Activated naive CD8-positive, alpha-beta T cell treated with anti-CD3 and anti-CD28 coated beads for 36 hours (primary cell): Measurements from ENCODE around the gene TMEM61. TPM values are rescaled to one million over a fixed set of nuclear protein-coding genes. Genes with fewer than 3 reads are reported as not detected.
"Not testable (repeated sequence)": the region's sequence is repeated elsewhere in the genome, so short reads cannot be mapped to it uniquely, and the experiment has no call there.

Source experiments
- DNase-seq: peaks from one replicate; pipeline ENCODE4 v3.0.0; 2021
- H3K27ac Mint-ChIP-seq: one replicate; pipeline ENCODE4 v1.8.0; 2022; ENCODE audit warnings: mild to moderate bottlenecking, moderate library complexity, mixed read lengths
- H3K27me3 Mint-ChIP-seq: one replicate; pipeline ENCODE4 v1.8.0; 2022; ENCODE audit warnings: mild to moderate bottlenecking, mixed read lengths
- H3K36me3 Mint-ChIP-seq: one replicate; pipeline ENCODE4 v1.8.0; 2021; ENCODE audit warnings: mild to moderate bottlenecking, mixed read lengths
- H3K4me1 Mint-ChIP-seq: one replicate; pipeline ENCODE4 v1.8.0; 2021; ENCODE audit warnings: mixed read lengths
- H3K4me3 Mint-ChIP-seq: one replicate; pipeline ENCODE4 v1.8.0; 2022; ENCODE audit warnings: mild to moderate bottlenecking, moderate library complexity, mixed read lengths
- H3K9me3 Mint-ChIP-seq: one replicate; pipeline ENCODE4 v1.8.0; 2022; ENCODE audit warnings: mixed read lengths
- total RNA-seq, 2 experiments: library from RNA; stranded (reverse); gene quantifications; one replicate each; pipeline ENCODE4 v1.2.3, GENCODE V29; 2021

The TMEM61 gene
- not detected for total RNA-seq

GRCh38 chr1:54980528-54981241 is at the start of gene TMEM61:
TSS of gene TMEM61 (plus strand) at chr1:54980628. CDS start at chr1:54981066, 438 bp downstream.
- no peaks in the 10 kb centered on the region for H3K4me1 Mint-ChIP-seq
- no peaks in the 10 kb centered on the region for H3K9me3 Mint-ChIP-seq
- DNase-seq, result no peak
- H3K27me3 Mint-ChIP-seq, result peaks cover 35% of the 10 kb centered on the region
- H3K36me3 Mint-ChIP-seq, result no peaks in the 10 kb centered on the region
- H3K27ac Mint-ChIP-seq, result no peak within 1 kb of the TSS
- no peak within 1 kb of the TSS for H3K4me3 Mint-ChIP-seq

DNA sequence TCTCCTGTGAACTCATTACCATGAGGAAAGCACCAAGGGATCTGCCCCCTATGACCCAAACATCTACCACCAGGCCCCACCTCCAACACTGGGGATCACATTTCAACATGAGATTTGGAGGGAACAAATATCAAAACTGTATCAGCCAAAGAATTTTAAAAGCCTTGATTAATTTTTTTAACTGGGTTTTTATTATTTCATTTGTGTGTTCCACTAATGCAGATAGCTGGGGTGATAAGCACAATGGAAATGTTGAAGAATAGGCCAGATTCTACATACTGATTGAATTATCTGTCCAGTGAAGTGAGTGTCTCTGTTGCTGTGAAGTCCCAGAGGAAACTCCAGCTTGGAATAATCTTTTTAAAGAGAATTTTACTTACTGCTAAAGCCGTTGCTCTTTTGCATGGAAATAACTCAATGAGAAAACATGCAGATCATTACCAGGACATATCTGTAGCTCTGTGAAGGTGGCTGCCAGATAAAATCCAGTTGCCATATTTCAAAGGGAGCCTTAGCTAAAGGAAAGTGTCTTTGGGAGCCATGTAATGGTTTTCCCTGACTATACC is 49.1 kb upstream of the TMEM61 start:
- peaks cover 20% of the 10 kb centered on the region for H3K27me3 Mint-ChIP-seq
- H3K4me3 Mint-ChIP-seq, result no peak overlapping the region
- no peaks in the 10 kb centered on the region for H3K36me3 Mint-ChIP-seq
- no peak for DNase-seq
- no peak overlapping the region for H3K27ac Mint-ChIP-seq
- H3K4me1 Mint-ChIP-seq, result no peaks in the 10 kb centered on the region
- H3K9me3 Mint-ChIP-seq, result peaks cover 7% of the 10 kb centered on the region

GRCh38 chr1:54934081-54934480 is 46.3 kb upstream of the TMEM61 start:
- DNase-seq, H3K4me1 Mint-ChIP-seq, H3K4me3 Mint-ChIP-seq, H3K9me3 Mint-ChIP-seq, H3K36me3 Mint-ChIP-seq, H3K27ac Mint-ChIP-seq: not testable (repeated sequence)
- H3K27me3 Mint-ChIP-seq, result peaks cover 29% of the 10 kb centered on the region

DNA sequence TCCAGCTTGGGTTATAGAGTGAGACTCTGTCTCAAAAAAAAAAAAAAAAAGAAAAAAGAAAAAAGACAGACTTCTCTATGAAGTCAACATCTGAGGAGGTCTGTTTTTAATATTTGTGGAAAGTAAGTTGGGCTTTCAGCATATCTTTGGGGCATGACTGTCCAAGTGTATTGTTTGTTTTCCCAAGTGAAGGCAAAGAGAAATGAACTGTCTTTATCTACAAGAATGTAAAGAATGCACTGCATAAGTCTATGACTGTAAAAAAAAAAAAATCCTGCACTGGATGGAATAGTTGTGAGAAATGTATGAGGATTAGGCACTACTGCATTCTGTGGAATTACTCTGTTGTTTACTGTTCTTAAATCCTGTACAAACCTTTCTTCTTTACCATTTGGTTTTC is 45.6 kb upstream of the TMEM61 start:
- Mint-ChIP-seq H3K9me3 (peaks cover 7% of the 10 kb centered on the region), H3K27me3 (peaks cover 29% of the 10 kb centered on the region)

DNA sequence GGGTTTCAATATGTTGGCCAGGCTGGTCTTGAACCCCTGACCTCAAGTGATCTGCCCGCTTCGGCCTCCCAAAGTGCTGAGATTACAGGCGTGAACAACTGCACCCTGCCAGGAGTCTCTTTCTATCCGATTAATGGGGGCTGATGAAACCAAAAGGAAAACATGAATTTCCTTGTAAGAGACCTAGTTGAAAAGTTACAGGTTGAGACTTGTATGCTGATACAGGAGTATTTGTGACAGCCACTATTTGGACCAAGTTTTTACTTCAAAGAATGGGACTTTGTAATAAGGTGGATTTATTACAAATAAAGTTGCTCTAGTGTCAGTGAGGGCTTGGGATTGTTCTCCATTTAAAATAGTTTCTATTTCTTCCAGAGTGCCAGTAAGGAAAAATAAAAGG is 43.6 kb upstream of the TMEM61 start:
- Mint-ChIP-seq H3K4me3 (no peak overlapping the region), H3K27ac (no peak overlapping the region), H3K36me3 (no peaks in the 10 kb centered on the region), H3K27me3 (peaks cover 29% of the 10 kb centered on the region), H3K9me3 (peaks cover 4% of the 10 kb centered on the region), H3K4me1 (peaks cover 11% of the 10 kb centered on the region)
- DNase-seq, result no peak

More for the DNA sequence above, 45.6 kb upstream of the TMEM61 start:
- DNase-seq, result no peak
- Mint-ChIP-seq H3K4me3 (no peak overlapping the region), H3K36me3 (no peaks in the 10 kb centered on the region), H3K27ac (no peak overlapping the region), H3K4me1 (peaks cover 10% of the 10 kb centered on the region)

GRCh38 chr1:54937469-54937868 is 43.0 kb upstream of the TMEM61 start:
- peaks cover 11% of the 10 kb centered on the region for H3K4me1 Mint-ChIP-seq
- H3K9me3 Mint-ChIP-seq, result peaks cover 4% of the 10 kb centered on the region
- no peak for DNase-seq
- H3K4me3 Mint-ChIP-seq, result no peak overlapping the region
- H3K36me3 Mint-ChIP-seq, result no peaks in the 10 kb centered on the region
- peaks cover 28% of the 10 kb centered on the region for H3K27me3 Mint-ChIP-seq
- no peak overlapping the region for H3K27ac Mint-ChIP-seq

DNA sequence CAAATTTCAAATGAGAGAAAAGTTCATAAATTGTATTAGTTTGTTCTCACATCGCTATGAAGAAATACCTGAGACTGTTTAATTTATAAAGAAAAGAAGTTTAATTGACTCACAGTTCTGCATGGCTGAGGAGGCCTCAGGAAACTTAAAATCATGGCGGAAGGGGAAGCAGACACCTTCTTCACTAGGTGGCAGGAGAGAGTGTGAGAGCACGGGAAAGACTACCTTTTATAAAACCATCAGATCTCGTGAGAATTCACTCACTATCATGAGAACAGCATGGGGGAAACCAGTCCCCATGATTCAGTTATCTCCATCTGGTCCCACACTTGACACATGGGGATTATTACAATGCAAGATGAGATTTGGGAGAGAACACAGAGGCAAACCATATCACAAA is 41.5 kb upstream of the TMEM61 start:
- H3K4me1 Mint-ChIP-seq, result peaks cover 11% of the 10 kb centered on the region
- H3K4me3 Mint-ChIP-seq, H3K36me3 Mint-ChIP-seq, DNase-seq, H3K9me3 Mint-ChIP-seq, H3K27ac Mint-ChIP-seq: not testable (repeated sequence)
- H3K27me3 Mint-ChIP-seq, result peaks cover 21% of the 10 kb centered on the region

- H3K27ac Mint-ChIP-seq, result no peak overlapping the region
- no peaks in the 10 kb centered on the region for H3K36me3 Mint-ChIP-seq
- no peak for DNase-seq
- H3K9me3 Mint-ChIP-seq, result no peaks in the 10 kb centered on the region
- H3K4me3 Mint-ChIP-seq, result no peak overlapping the region
- H3K4me1 Mint-ChIP-seq, result peaks cover 14% of the 10 kb centered on the region
- peaks cover 19% of the 10 kb centered on the region for H3K27me3 Mint-ChIP-seq
Observed at GRCh38 chr1:54940042-54940441, 40.4 kb upstream of the TMEM61 start.

GRCh38 chr1:54942976-54943375 is 37.5 kb upstream of the TMEM61 start:
- no peak for DNase-seq
- Mint-ChIP-seq H3K9me3 (no peaks in the 10 kb centered on the region), H3K4me1 (peaks cover 16% of the 10 kb centered on the region), H3K36me3 (no peaks in the 10 kb centered on the region), H3K27ac (no peak overlapping the region), H3K27me3 (peaks cover 8% of the 10 kb centered on the region), H3K4me3 (no peak overlapping the region)

GRCh38 chr1:54944610-54945392 is 35.6 kb upstream of the TMEM61 start:
- Mint-ChIP-seq H3K4me3 (no peak overlapping the region), H3K4me1 (peaks cover 7% of the 10 kb centered on the region), H3K9me3 (no peaks in the 10 kb centered on the region), H3K36me3 (no peaks in the 10 kb centered on the region), H3K27me3 (peaks cover 8% of the 10 kb centered on the region), H3K27ac (no peak overlapping the region)
- DNase-seq, result peak; percentile 58

GRCh38 chr1:54945393-54945936 is 35.0 kb upstream of the TMEM61 start:
- Mint-ChIP-seq H3K27ac (peak overlapping the region; percentile 42), H3K4me1 (peaks cover 5% of the 10 kb centered on the region), H3K4me3 (no peak overlapping the region), H3K9me3 (no peaks in the 10 kb centered on the region), H3K27me3 (peaks cover 13% of the 10 kb centered on the region), H3K36me3 (no peaks in the 10 kb centered on the region)
- DNase-seq, result no peak

GRCh38 chr1:54947540-54947939 is 32.9 kb upstream of the TMEM61 start:
- Mint-ChIP-seq H3K4me1 (peaks cover 5% of the 10 kb centered on the region), H3K9me3 (no peaks in the 10 kb centered on the region), H3K27me3 (peaks cover 13% of the 10 kb centered on the region), H3K4me3 (no peak overlapping the region), H3K27ac (no peak overlapping the region), H3K36me3 (no peaks in the 10 kb centered on the region)
- no peak for DNase-seq

DNA sequence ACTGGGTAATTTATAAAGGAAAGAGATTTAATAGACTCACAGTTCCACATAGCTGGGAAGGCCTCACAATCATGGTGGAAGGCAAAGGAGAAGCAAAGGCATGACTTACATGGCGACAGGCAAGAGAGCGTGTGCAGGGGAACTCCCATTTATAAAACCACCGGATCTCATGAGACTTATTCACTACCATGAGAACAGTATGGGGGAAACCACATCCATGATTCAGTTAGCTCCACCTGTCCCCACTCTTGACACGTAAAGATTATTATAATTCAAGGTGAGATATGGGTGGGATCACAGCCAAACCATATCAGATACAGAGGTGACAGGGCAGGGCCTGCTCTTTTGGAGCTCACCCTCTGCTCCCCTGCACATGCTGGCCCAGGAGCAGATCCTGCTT is 31.4 kb upstream of the TMEM61 start:
- H3K27ac Mint-ChIP-seq, result no peak overlapping the region
- peaks cover 13% of the 10 kb centered on the region for H3K27me3 Mint-ChIP-seq
- no peaks in the 10 kb centered on the region for H3K36me3 Mint-ChIP-seq
- no peaks in the 10 kb centered on the region for H3K9me3 Mint-ChIP-seq
- no peak overlapping the region for H3K4me3 Mint-ChIP-seq
- peaks cover 5% of the 10 kb centered on the region for H3K4me1 Mint-ChIP-seq
- DNase-seq, result no peak

GRCh38 chr1:54950006-54950368 is 30.4 kb upstream of the TMEM61 start:
- H3K27me3 Mint-ChIP-seq, result peaks cover 11% of the 10 kb centered on the region
- DNase-seq, result no peak
- H3K9me3 Mint-ChIP-seq, result no peaks in the 10 kb centered on the region
- no peaks in the 10 kb centered on the region for H3K36me3 Mint-ChIP-seq
- no peak overlapping the region for H3K4me3 Mint-ChIP-seq
- H3K27ac Mint-ChIP-seq, result no peak overlapping the region
- peaks cover 3% of the 10 kb centered on the region for H3K4me1 Mint-ChIP-seq

- Mint-ChIP-seq H3K27me3 (peaks cover 6% of the 10 kb centered on the region), H3K9me3 (no peaks in the 10 kb centered on the region), H3K27ac (no peak overlapping the region), H3K4me3 (no peak overlapping the region), H3K4me1 (no peaks in the 10 kb centered on the region), H3K36me3 (no peaks in the 10 kb centered on the region)
- DNase-seq, result peak; percentile 40
Observed at GRCh38 chr1:54950369-54951163, 29.9 kb upstream of the TMEM61 start.
